Astrocyte of the spinal cord (primary cell): ENCODE results near the gene PCDHB1.

ENCODE experiments used
- DNase-seq: peaks from one replicate; pipeline ENCODE4 v3.0.0; 2011; ENCODE audit warnings: low read depth, low spot score
- H3K4me3 ChIP-seq: 2 replicates; pipeline ENCODE4 v1.5.1; 2011; ENCODE audit warnings: low read depth, mild to moderate bottlenecking, low read length, moderate library complexity
- in situ Hi-C: cut with HindIII; loops from 2 replicates; pipeline ENCODE4 v1.10.0; 2017; ENCODE audit warnings: low sequenced_read_pairs
- TF ChIP-seq, protein P1 (sequence below): IDR thresholded peaks from 2 replicates; pipeline ENCODE4 v1.5.1; 2012; ENCODE audit warnings: low read depth, mild to moderate bottlenecking, low read length, inconsistent platforms

The PCDHB1 gene

DNA sequence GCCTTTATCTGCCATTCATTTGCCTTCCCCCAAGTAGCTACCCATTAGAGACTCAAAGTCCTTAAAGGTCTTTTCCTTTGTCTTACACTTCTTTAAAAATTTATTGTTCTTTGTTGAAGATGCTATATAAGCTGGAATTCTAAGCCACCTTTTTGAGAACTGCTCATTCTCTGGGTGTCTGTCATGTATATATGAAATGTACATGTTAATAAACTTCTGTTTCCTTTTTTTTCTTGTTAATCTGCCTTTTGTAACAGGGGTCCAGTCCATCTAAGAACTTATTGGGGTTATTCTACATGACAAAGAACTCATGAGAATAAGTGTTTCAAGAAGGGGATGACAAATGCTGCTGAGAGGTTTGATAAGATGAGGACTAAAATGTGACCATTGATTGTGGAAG lies 43.4 kb upstream of the PCDHB1 start:
- TF ChIP-seq, protein P1, sequence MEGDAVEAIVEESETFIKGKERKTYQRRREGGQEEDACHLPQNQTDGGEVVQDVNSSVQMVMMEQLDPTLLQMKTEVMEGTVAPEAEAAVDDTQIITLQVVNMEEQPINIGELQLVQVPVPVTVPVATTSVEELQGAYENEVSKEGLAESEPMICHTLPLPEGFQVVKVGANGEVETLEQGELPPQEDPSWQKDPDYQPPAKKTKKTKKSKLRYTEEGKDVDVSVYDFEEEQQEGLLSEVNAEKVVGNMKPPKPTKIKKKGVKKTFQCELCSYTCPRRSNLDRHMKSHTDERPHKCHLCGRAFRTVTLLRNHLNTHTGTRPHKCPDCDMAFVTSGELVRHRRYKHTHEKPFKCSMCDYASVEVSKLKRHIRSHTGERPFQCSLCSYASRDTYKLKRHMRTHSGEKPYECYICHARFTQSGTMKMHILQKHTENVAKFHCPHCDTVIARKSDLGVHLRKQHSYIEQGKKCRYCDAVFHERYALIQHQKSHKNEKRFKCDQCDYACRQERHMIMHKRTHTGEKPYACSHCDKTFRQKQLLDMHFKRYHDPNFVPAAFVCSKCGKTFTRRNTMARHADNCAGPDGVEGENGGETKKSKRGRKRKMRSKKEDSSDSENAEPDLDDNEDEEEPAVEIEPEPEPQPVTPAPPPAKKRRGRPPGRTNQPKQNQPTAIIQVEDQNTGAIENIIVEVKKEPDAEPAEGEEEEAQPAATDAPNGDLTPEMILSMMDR = no peak
- DNase-seq = no peak
- in situ Hi-C loops = no loop called here
- H3K4me3 ChIP-seq = no peak overlapping the region

DNA sequence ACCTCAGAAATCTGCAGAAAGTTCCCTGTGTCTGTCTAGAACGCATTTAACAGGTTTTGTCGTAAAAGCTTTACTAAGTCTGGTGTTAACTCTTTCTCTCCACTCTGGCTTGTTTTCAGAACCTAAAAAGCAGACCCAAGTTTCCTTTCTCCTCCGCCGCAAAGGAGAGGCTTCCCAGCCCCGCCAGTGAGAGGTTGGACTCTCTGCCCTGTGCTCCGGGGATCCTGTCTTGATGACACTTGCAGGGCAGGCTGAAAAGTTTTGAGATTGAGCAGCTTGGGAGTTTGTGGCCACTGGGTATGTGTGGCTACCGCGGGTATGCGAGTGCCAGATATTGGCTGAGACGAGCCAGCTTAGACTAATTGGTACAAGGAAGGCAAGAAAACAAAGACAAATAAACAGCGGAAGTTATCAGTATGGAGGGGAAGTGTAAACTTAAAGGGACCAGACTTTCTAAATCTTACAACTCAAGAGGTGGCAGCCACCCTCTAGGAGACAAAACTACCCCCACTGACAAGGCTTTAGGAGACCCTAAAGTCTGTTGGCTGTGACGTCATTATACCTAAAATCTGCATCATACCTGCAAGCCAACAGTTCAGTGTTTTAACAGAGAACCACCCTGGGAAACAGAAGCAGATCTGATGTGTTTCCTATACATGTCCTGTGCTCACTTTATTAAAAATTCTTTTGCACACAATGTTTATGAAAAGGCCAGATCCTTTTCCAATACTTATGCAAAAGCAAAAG lies 41.0 kb upstream of the PCDHB1 start:
- in situ Hi-C loops = no loop called here
- TF ChIP-seq, protein P1 = no peak
- no peak for DNase-seq
- H3K4me3 ChIP-seq = no peak overlapping the region

DNA sequence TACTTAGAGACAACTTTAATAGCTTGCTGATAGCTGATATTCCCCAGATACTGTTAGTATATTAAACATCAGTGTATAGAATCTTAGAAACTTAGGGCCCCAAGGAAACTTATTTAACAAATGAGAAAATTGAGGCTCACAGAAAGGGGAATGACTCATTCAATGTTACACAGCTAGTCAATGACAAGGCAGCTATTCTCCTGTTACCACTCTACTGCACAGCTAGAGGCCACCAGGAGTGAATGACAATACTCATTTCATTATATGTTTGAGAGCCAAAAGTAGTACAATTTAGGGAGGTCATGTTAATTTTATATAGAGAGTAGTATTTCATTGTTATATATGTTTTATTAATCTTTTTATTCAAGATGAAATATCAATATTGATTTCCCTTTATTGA lies 33.2 kb upstream of the PCDHB1 start:
- DNase-seq = no peak
- in situ Hi-C loops = no loop called here
- TF ChIP-seq, protein P1 = no peak
- H3K4me3 ChIP-seq = no peak overlapping the region

DNA sequence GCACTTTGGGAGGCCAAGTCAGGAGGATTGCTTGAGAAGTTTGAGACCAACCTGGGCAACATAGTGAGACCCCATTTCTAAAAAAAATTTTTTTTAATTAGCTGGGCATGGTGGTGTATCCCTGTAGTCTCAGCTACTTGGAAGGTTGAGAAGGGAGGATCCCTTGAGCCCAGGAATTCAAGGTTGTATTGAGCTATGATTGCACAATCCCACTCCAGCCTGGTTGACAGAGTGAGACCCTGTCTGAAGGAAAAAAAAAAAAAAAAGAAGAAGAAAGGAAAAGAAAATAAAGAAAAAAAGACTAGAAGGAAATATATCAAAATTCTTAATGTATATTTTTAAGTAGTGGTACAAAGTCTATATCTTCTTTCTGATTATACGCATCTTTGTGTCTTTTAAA lies 28.8 kb upstream of the PCDHB1 start:
- in situ Hi-C loops = no loop called here
- TF ChIP-seq, protein P1 = no peak
- H3K4me3 ChIP-seq = no peak overlapping the region
- DNase-seq = no peak

DNA sequence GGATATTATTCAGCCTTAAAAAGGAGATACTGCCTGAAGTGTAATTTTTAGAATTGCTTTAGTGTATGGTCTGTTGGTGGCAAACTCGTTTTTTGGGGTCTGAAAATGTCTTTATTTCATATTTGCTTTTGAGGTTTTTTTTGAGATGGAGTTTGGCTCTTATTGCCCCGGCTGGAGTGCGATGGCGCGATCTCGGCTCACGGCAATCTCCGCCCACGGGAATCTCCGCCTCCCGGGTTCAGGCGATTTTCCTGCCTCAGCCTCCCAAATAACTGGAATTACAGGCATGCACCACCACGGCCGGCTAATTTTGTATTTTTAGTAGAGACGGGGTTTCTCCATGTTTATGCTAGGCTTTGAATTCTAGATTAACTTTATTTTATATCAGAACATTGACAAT lies 20.2 kb upstream of the PCDHB1 start:
- TF ChIP-seq, protein P1 = no peak
- in situ Hi-C loops = no loop called here
- H3K4me3 ChIP-seq = no peak overlapping the region
- DNase-seq = no peak

DNA sequence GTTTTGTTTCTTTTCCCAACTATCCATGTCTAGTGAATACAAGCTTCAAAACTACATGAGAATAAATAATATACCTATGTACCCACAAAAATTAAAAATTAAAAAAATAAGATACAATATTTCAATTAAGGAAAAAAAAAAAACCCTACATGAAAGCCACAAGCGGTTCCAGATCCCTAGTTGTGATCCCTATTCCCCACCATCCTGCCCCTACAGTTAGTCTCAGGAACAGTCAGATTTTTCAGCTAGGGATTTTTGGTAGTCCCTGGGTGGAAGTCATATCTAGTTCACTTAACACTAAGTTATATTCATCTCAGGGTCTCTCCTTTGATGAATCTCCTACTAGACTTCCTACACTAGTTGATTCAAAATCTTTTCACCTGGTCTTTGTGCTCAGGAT lies 18.5 kb upstream of the PCDHB1 start:
- DNase-seq = no peak
- H3K4me3 ChIP-seq = no peak overlapping the region
- in situ Hi-C loops = no loop called here
- TF ChIP-seq, protein P1 = no peak
